Effector CD4-positive, alpha-beta T cell (primary cell): ENCODE results near the gene ESRRB.

Source experiments
- DNase-seq: peaks from one replicate; pipeline ENCODE4 v3.0.0-alpha.2; 2020

ESRRB gene

GRCh38 chr14:76352639-76353281, 23.2 kb upstream of the ESRRB start:
- peak; percentile 29 for DNase-seq

GRCh38 chr14:76354310-76354709, 21.6 kb upstream of the ESRRB start:
- no peak for DNase-seq

DNA sequence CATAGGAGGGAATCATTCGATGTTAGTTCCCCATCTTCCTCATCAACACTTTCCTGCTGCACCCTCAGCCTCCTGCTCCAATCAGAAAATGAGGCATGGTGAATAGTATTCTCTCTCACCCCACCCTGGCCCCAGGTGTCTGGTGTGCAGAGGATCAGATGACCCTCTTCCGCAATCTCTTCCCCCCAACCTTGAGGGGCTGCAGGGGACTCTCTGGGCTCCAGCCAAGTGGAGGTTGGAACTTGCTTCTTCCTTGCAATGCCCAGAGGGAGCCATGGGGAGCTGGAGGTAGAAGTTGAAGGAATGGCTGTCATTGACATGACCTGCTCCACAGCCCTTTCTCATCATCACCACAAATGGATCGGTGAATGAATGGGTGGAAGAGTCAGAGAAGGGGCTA, 20.2 kb upstream of the ESRRB start:
- no peak for DNase-seq

GRCh38 chr14:76371066-76371465, 4.9 kb upstream of the ESRRB start:
- no peak for DNase-seq

- no peak for DNase-seq
Measured at GRCh38 chr14:76373456-76373855, 2.5 kb upstream of the ESRRB start.

- no peak for DNase-seq
Measured at GRCh38 chr14:76375484-76375883, 453 bp upstream of the ESRRB start.

- no peak for DNase-seq
Measured at GRCh38 chr14:76376409-76376877, 506 bp downstream of the ESRRB start.

DNA sequence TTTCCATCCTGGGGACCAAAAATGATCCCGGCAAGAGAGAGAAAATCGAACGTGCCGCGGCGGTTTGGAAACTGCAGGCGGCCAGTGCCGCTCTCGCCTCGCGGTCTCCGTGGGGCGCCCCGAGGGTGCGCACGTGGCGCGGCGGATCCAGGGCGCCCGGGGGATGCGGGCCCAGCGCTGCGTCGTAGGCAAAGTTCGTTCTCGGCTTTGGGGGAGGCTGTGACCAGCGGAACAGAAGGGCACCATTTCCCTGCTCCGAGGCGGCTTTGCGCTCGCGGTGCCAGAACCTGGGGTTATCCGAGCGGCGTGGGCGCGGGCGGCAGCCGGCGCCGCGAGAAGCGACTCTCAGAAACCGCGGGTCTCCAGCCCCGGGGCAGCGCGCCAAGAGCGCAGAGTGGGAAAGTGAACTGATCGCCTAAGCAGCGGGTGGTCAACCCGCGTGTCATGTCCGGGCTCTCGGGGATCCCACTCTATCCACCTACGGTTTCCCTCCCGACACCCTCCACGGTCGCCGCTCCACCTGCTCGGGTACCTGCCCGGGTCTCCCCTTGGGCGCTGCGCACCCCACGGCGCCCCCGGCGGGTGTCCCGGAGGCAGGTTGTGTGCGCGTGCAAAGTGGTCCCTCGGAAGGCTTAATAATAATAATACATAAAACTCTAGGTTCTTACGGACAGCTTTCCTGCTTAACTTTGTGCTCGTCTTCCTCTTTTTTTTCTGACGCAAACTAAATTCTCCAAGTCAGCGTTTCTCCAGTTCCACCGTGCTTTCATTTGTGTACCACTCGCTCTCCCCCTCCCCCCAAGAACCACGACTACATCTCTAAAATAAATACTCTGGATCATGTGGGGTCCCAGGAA, 1.2 kb downstream of the ESRRB start:
- no peak for DNase-seq

- no peak for DNase-seq
Measured at GRCh38 chr14:76377735-76378074, 1.8 kb downstream of the ESRRB start.

- no peak for DNase-seq
Measured at GRCh38 chr14:76380991-76381390, 5.1 kb downstream of the ESRRB start.

DNA sequence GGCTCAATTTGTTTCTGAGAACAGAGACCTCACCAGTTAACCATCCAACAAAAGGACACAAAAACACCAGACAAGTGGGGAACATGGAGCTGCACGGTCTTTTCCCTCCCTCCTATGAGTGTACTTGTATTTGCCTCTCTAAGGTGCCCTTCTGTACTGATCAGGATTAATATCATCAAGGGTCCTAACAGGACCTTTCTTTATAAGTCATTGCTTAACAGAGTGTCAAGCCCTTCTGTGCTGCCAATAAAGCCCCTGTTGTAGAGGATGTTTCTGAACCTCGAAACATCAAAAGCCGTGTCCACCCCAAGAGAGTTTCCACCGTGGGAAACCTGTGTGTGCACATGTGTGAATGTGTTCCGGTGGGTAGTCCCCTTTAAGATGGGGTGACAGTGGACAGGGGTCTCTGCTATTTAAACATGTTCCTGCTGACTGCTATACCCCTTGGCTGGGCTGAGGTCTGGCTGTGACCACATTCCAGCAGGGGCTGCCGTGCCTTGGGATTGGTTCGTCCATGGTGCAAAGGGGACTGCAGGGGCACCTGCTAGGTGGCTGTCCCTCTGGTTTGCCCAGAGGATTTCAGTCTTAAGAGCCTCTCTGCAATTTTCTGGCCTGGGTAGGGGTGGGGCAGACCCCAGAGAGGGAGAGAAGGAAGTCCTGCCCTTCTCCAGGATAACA, 6.0 kb downstream of the ESRRB start:
- DNase-seq: no peak

- no peak for DNase-seq
Measured at GRCh38 chr14:76382495-76382832, 6.5 kb downstream of the ESRRB start.

- no peak for DNase-seq
Measured at GRCh38 chr14:76385435-76385834, 9.5 kb downstream of the ESRRB start.

DNA sequence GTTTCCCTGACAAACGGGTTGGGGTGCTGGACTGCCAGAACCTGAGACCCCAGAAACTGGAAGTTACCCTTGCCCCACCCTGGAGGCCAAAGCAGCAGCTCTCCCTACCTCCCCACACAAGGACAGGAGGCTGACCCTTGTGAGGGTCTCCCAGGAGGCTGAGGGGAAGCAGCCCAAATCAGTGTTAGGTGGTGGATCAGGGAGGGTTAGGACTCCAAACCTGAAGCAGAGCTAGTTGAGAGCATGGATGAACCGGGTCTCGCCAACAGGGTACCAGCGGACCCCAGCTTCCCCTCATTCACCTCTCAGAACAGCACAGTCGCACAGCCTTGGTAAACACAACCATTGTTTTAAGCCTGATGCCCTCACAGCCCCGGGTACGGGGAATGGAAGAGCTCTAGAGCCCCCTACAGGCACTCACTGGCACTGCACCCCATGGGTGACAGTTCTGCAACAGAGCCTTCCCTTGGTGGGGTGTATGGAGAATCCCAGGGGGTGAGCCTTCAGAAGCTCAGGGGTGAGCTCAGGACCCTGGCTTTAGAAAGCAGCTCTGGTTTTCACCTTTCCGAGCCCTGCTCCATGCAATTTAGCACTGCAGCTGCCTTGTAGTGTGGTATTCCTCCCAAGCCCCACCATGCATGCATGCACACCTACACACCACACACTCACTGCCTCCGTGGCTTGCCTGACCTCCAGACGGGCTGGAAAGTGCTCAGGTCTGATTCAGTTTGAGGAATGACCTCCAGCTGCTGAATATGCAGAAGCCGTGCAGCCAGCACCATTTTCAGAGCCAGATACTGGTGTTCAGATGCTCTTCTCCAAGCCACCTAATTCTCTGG, 11.2 kb downstream of the ESRRB start:
- peak; percentile 28 for DNase-seq

- no peak for DNase-seq
Measured at GRCh38 chr14:76389841-76390240, 13.9 kb downstream of the ESRRB start.

DNA sequence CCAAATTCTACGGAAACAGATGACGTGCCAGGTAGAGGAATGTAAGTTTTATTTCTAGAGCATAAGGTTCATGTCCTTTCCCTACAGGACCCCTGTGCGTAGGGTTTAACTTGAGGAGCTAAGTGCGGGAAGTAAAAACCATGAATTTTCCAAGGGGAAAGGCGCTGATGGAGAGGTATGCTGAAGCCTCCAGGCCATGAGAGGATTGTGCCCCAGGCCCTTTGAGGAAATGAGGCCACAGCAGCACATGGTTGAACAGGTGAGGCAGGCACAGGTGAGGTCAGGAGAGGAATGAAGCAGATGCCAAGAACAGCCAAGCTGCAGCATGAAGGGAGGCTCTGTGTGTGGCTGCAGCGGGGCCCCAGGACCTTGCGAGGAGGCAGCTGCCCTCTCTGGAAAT, 14.7 kb downstream of the ESRRB start:
- DNase-seq: no peak

DNA sequence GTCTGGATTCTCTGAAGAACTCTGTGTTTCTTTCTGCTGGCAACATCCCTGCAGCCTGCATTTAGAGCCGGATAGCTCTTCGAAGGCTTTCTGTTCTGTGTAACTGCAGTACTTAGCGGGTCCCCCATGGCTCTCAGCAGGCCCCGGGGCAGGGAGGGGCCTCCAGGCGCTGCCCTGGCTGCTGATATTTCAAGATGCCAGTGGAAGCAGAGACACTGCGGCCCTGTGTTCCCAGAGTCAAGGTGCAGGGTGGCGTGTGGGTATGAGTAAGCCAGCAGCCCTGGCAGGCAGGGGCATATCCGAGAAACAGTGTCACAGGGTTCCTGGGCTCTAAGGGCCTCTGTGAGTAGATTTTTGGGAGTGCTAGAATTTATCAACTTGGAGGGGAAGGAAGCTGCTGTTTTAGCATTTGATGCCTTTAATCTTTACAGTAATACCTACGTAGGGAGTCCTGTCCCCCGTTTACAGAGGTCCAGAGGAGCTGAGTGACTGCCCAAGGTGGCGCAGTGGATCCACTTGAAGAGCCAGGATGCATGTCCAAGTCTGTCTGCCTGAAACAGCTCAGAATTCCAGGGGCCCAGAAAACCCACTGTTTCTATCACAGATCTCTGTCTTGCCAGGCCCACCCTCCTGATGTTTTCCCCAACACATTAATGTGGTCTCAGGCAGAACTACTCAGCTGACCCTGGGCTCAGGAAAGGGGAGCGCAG, 16.2 kb downstream of the ESRRB start:
- DNase-seq: no peak

- no peak for DNase-seq
Measured at GRCh38 chr14:76394569-76394968, 18.6 kb downstream of the ESRRB start.

GRCh38 chr14:76395161-76395560, 19.2 kb downstream of the ESRRB start:
- DNase-seq: no peak

- no peak for DNase-seq
Measured at GRCh38 chr14:76396714-76397187, 20.8 kb downstream of the ESRRB start.

DNA sequence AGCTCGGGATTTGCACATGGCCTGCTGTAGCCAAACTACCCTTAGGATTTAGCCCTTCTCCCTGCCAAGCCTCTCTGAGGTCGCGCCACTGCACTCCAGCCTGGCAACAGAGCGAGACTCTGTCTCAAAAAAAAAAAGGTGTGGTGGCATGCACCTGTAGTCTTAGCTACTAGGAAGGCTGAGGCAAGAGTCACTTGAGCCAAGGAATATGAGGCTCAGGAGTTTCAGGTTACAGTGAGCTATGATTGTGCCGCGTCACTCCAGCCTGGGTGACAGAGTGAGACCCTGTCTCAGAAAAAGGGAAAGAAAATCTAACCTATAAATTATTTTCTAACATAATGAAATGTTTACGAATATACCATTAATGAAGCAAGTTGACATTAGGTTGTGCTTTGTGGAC, 29.7 kb downstream of the ESRRB start:
- DNase-seq: no peak

GRCh38 chr14:76407449-76408150, 31.7 kb downstream of the ESRRB start:
- no peak for DNase-seq
